Spleen (tissue), 7 donors: ENCODE data around the gene SORCS2.

Source experiments
- CTCF ChIP-seq, 11 experiments: fragments of 200-600 bp in 7 of 11; fragments of 450-650 bp in 4 of 11; sonication (generic) in 4 of 11; IDR thresholded peaks in 8 of 11; conservative IDR thresholded peaks in 3 of 11; 1 replicate in 7 of 11; 2 replicates in 4 of 11; pipeline versions ENCODE4 v1.4.0 to v1.8.0; 2016 to 2021; ENCODE audit warnings: antibody characterized with exemption in 11 of 11, inconsistent platforms in 4 of 11, mild to moderate bottlenecking in 1 of 11
- POLR2A ChIP-seq, 3 donors: fragments of 450-650 bp; IDR thresholded peaks; one replicate each; pipeline ENCODE4 v1.5.1; 2017; ENCODE audit warnings: antibody characterized with exemption in 3 of 3, mild to moderate bottlenecking in 1 of 3
- donor health status: DM: no; HTN: no; CAD: no; lungs with moderate emphysema.
- donor health status: DM: no; HTN: no; CAD: no.
- donor health status: DM: no; HTN: no; CAD: no.

GRCh38 chr4:7464259-7464655, 271.9 kb downstream of the SORCS2 start:
- no peak for TF ChIP-seq POLR2A (IDR thresholded peaks at IDR 0.05)
- no peak for TF ChIP-seq CTCF (IDR thresholded peaks at IDR 0.05 in 8 of 11, conservative IDR thresholded peaks at IDR 0.05 in 3 of 11)
